Upper lobe of left lung (tissue), 4 donors: ENCODE measurements around the gene HOXB7.

Experiments
- EP300 ChIP-seq, 4 donors: sonication (generic); formaldehyde crosslinking; IDR thresholded peaks; one replicate each; pipeline ENCODE4 v1.5.1; 2017; ENCODE audit warnings: antibody characterized with exemption in 4 of 4, control low read depth in 2 of 4
- POLR2A ChIP-seq, 4 donors: fragments of 450-650 bp; IDR thresholded peaks; one replicate each; pipeline ENCODE4 v1.5.1; 2016 to 2017; ENCODE audit warnings: antibody characterized with exemption in 4 of 4, mild to moderate bottlenecking in 2 of 4
- POLR2AphosphoS5 ChIP-seq, 2 donors: sonication (generic); formaldehyde crosslinking; IDR thresholded peaks; one replicate each; pipeline ENCODE4 v1.5.1; 2017; ENCODE audit warnings: antibody characterized with exemption in 2 of 2
- TF ChIP-seq, protein P1 (sequence below), 6 experiments: fragments of 450-650 bp in 4 of 6; fragments of 200-600 bp in 2 of 6; sonication (generic) in 2 of 6; IDR thresholded peaks; one replicate each; pipeline ENCODE4 v1.5.1; 2016 to 2019; ENCODE audit warnings: antibody characterized with exemption in 6 of 6

DNA sequence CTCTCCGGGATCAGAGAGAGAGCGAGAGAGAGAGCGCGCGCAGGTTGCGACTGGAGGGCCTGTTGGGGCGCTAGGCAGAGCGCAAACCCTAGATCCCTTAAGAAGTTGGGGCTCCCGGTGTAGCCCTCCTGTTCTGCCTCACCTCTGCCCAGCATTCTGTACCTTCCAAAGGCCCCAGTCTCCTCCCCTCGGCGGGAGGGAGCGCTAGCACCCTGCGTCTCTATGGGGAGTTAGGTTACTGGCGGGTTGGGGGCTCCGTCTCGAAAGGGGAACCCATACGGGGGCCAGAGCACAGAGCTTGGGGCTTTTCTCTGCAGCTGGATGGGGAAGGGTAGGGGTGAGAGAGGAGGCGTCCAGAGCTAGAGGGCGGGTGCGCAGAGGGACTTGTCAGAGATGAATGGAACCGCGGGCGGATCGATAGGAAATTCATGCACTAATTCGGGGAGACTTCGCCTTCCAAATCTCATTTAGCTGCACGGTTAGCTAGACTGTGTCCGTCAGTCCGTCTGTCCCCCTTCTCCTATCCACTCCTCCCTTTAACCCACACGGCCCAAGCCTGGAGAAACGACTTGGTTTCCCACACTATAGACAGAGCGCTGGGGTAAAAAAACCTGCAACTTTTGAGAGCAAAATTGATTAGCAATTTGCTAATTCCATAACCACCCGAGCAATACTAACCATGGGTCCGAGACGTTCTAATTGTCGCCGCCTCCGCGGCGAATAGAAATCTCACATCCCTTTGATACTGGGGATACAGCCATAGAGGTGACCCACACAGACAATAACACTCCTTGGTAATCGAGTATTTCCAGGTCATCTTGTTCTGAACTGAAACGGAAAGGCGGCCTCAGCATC, 32.0 kb downstream of the HOXB7 start:
- TF ChIP-seq, protein P1, sequence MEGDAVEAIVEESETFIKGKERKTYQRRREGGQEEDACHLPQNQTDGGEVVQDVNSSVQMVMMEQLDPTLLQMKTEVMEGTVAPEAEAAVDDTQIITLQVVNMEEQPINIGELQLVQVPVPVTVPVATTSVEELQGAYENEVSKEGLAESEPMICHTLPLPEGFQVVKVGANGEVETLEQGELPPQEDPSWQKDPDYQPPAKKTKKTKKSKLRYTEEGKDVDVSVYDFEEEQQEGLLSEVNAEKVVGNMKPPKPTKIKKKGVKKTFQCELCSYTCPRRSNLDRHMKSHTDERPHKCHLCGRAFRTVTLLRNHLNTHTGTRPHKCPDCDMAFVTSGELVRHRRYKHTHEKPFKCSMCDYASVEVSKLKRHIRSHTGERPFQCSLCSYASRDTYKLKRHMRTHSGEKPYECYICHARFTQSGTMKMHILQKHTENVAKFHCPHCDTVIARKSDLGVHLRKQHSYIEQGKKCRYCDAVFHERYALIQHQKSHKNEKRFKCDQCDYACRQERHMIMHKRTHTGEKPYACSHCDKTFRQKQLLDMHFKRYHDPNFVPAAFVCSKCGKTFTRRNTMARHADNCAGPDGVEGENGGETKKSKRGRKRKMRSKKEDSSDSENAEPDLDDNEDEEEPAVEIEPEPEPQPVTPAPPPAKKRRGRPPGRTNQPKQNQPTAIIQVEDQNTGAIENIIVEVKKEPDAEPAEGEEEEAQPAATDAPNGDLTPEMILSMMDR (IDR thresholded peaks at IDR 0.05), result no peak
- no peak for TF ChIP-seq POLR2A (IDR thresholded peaks at IDR 0.05)
- TF ChIP-seq POLR2AphosphoS5 (IDR thresholded peaks at IDR 0.05), result no peak
- no peak for TF ChIP-seq EP300 (IDR thresholded peaks at IDR 0.05)
